Endothelial cell of umbilical vein (primary cell): ENCODE measurements around the gene RELL1. TPM values are rescaled to one million over a fixed set of nuclear protein-coding genes. Genes with fewer than 3 reads are reported as not detected.

ENCODE experiments used
- BruUV-seq: library from RNA; stranded (reverse); fragments of 400-500 nt; replicated peaks from 2 replicates; lab custom pipeline; 2021; lab: Mats Ljungman, UMichigan
- CTCF ChIA-PET: fragments of 300-600, 350-600 bp; sonication (Branson Sonifier 250); formaldehyde crosslinking; loops from one replicate; lab custom pipeline; 2021; ENCODE audit warnings: antibody characterized with exemption, inconsistent platforms; lab: Charles Lee
- POLR2A ChIA-PET: fragments of 300-600, 350-600 bp; sonication (Branson Sonifier 250); formaldehyde crosslinking; loops from one replicate; lab custom pipeline; 2021; ENCODE audit warnings: antibody characterized with exemption, inconsistent platforms; lab: Charles Lee
- DNase-seq: peaks from one replicate; pipeline ENCODE4 v3.0.0-alpha.2; 2011; ENCODE audit warnings: low read depth, low spot score
- FAIRE-seq: peaks from 2 replicates; lab custom pipeline; 2011; peaks lifted over from hg19 to GRCh38; lab: Jason Lieb, UNC
- H2AFZ ChIP-seq: 2 replicates; pipeline ENCODE4 v1.6.0; 2012; ENCODE audit warnings: low read depth, low read length, control low read depth, inconsistent platforms
- H3K27ac ChIP-seq: 2 replicates; pipeline ENCODE4 v1.5.1; 2011; ENCODE audit warnings: low read depth, mild to moderate bottlenecking, control low read depth, low read length, moderate library complexity; ENCODE audit not compliant: insufficient read depth
- H3K27me3 ChIP-seq, 2 experiments: 2 replicates each; pipeline versions ENCODE4 v1.6.0 to v1.6.1; 2011; ENCODE audit warnings: low read length in 2 of 2, mixed read lengths in 1 of 2; ENCODE audit not compliant: control insufficient read depth in 2 of 2, insufficient read depth in 2 of 2
- H3K36me3 ChIP-seq, 2 experiments: 2 replicates in 1 of 2; 3 replicates in 1 of 2; pipeline ENCODE4 v1.5.1; 2011; ENCODE audit warnings: low read length in 2 of 2, mild to moderate bottlenecking in 1 of 2, moderate library complexity in 1 of 2; ENCODE audit not compliant: control insufficient read depth in 2 of 2, insufficient read depth in 2 of 2; ENCODE audit errors: extremely low read depth in 1 of 2
- H3K4me1 ChIP-seq: 3 replicates; pipeline ENCODE4 v1.5.1; 2011; ENCODE audit warnings: mild to moderate bottlenecking, low read length; ENCODE audit not compliant: control insufficient read depth, insufficient read depth; ENCODE audit errors: extremely low read depth
- H3K4me2 ChIP-seq: 2 replicates; pipeline ENCODE4 v1.6.1; 2011; ENCODE audit warnings: low read length, control low read depth, mixed read lengths; ENCODE audit not compliant: insufficient read depth
- H3K4me3 ChIP-seq, 3 experiments: fragments of 200-600 bp in 1 of 3; sonication (generic), shearing (Covaris generic) in 1 of 3; replicated peaks in 1 of 3; 2 replicates each; pipeline ENCODE4 v1.5.1; 2011 to 2016; ENCODE audit warnings: control low read depth in 3 of 3, low read length in 3 of 3, mild to moderate bottlenecking in 2 of 3, inconsistent platforms in 1 of 3, low read depth in 1 of 3, moderate library complexity in 1 of 3; ENCODE audit not compliant: insufficient read depth in 1 of 3
- H3K79me2 ChIP-seq: 2 replicates; pipeline ENCODE4 v1.6.0; 2012; ENCODE audit warnings: low read length, inconsistent platforms; ENCODE audit not compliant: control insufficient read depth, insufficient read depth
- H3K9ac ChIP-seq: replicated peaks from 2 replicates; pipeline ENCODE3; 2011; ENCODE audit warnings: low read length, control low read depth; ENCODE audit not compliant: insufficient read depth; ENCODE audit errors: extremely low read depth
- H3K9me1 ChIP-seq: replicated peaks from 3 replicates; pipeline ENCODE4 v1.6.0; 2011; ENCODE audit warnings: mild to moderate bottlenecking, low read length; ENCODE audit not compliant: control insufficient read depth, insufficient read depth; ENCODE audit errors: extremely low read depth
- H3K9me3 ChIP-seq: replicated peaks from 2 replicates; pipeline ENCODE4 v1.5.1; 2012; ENCODE audit warnings: low read length, inconsistent platforms; ENCODE audit not compliant: control insufficient read depth, insufficient read depth
- H4K20me1 ChIP-seq: replicated peaks from 2 replicates; pipeline ENCODE3; 2011; ENCODE audit warnings: mild to moderate bottlenecking, low read length; ENCODE audit not compliant: control insufficient read depth, insufficient read depth; ENCODE audit errors: extremely low read depth
- CTCF ChIP-seq, 2 donors: IDR thresholded peaks; 1 replicate in 1 of 2; 2 replicates in 1 of 2; pipeline ENCODE4 v1.5.1; 2011; ENCODE audit warnings: low read length in 2 of 2, mild to moderate bottlenecking in 2 of 2, moderate library complexity in 2 of 2, control low read depth in 1 of 2, inconsistent platforms in 1 of 2, low read depth in 1 of 2; ENCODE audit not compliant: insufficient read depth in 1 of 2; ENCODE audit errors: extremely low read depth in 1 of 2
- EZH2 ChIP-seq: IDR thresholded peaks from 2 replicates; pipeline ENCODE4 v1.6.1; 2012; ENCODE audit warnings: borderline replicate concordance, low read depth, mild to moderate bottlenecking, moderate library complexity, low read length, inconsistent platforms; ENCODE audit not compliant: severe bottlenecking
- FOS ChIP-seq: IDR thresholded peaks from 2 replicates; pipeline ENCODE4 v1.6.1; 2011; ENCODE audit warnings: mild to moderate bottlenecking, low read length, moderate library complexity, borderline replicate concordance; ENCODE audit not compliant: insufficient read depth
- GATA2 ChIP-seq: IDR thresholded peaks from 2 replicates; pipeline ENCODE4 v1.7.0; 2011; ENCODE audit warnings: low read depth, mild to moderate bottlenecking, moderate library complexity, mixed read lengths, low read length; ENCODE audit not compliant: insufficient read length, insufficient read depth
- JUN ChIP-seq: IDR thresholded peaks from 2 replicates; pipeline ENCODE4 v1.6.1; 2011; ENCODE audit warnings: borderline replicate concordance, low read depth; ENCODE audit not compliant: insufficient read length, insufficient read depth
- MYC ChIP-seq: IDR thresholded peaks from one replicate; pipeline ENCODE4 v1.6.1; 2011; ENCODE audit warnings: mild to moderate bottlenecking, low read depth, low read length
- POLR2A ChIP-seq: IDR thresholded peaks from 2 replicates; pipeline ENCODE4 v1.6.1; 2012; ENCODE audit warnings: low read depth, mild to moderate bottlenecking, control low read depth, low read length
- POLR2AphosphoS5 ChIP-seq: IDR thresholded peaks from 2 replicates; pipeline ENCODE4 v1.6.1; 2012; ENCODE audit warnings: low read depth, mild to moderate bottlenecking, control low read depth, low read length, moderate library complexity; ENCODE audit not compliant: insufficient read depth
- dilution Hi-C: fragments of 300-500 bp; cut with MboI; formaldehyde crosslinking; loops from one replicate; pipeline ENCODE4 v1.15.0; 2019; ENCODE audit warnings: low sequenced_read_pairs; ENCODE audit not compliant: extremely low pct_ligation_motif_present
- intact Hi-C: fragments of 100-400 bp; cut with micrococcal nuclease; formaldehyde crosslinking; loops from one replicate; pipeline ENCODE4 v1.10.0; 2022
- polyA plus RNA-seq, 4 experiments: library from polyadenylated mRNA; depleted of rRNA in 3 of 4; stranded (reverse) in 3 of 4; unstranded in 1 of 4; fragments of >200 nt; gene quantifications; 2 replicates each; pipeline versions ENCODE4 v1.2.1 to v1.2.3, GENCODE V29; 2011 to 2012; ENCODE audit warnings: missing spikeins in 1 of 4
- total RNA-seq: library from RNA; stranded (reverse); gene quantifications from 2 replicates; pipeline ENCODE4 v1.2.3, GENCODE V29; 2021
- TF ChIP-seq, protein P1 (sequence below): IDR thresholded peaks from 2 replicates; pipeline ENCODE4 v1.6.1; 2011; ENCODE audit not compliant: insufficient read depth, insufficient read length

Gene RELL1
- total and polyA plus RNA-seq, 2 donors (not counting 3 experiments of a cell fraction or from before 2014, with no cell fraction given), result 20.8 to 91.7 TPM

GRCh38 chr4:37584493-37585060 is 101.6 kb downstream of the RELL1 start:
- Histone ChIP-seq H3K79me2 (no peaks in the 10 kb centered on the region), H3K9ac (no peak overlapping the region), H3K4me2 (no peak overlapping the region), H3K9me3 (no peaks in the 10 kb centered on the region), H3K4me1 (no peaks in the 10 kb centered on the region), H3K36me3 (no peaks in the 10 kb centered on the region), H3K9me1 (no peaks in the 10 kb centered on the region), H3K27ac (no peak overlapping the region), H3K27me3 (no peaks in the 10 kb centered on the region), H3K4me3 (no peak overlapping the region), H4K20me1 (no peaks in the 10 kb centered on the region), H2AFZ (no peak overlapping the region)
- intact Hi-C loops (no loop called here), dilution Hi-C loops (no loop called here)
- DNase-seq (no peak), FAIRE-seq (no peak)
- no TSS peak for BruUV-seq
- TF ChIP-seq FOS, result no peak
- no peak for TF ChIP-seq JUN
- TF ChIP-seq, protein P1, sequence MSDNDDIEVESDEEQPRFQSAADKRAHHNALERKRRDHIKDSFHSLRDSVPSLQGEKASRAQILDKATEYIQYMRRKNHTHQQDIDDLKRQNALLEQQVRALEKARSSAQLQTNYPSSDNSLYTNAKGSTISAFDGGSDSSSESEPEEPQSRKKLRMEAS, result no peak
- TF ChIP-seq POLR2AphosphoS5, result no peak
- TF ChIP-seq EZH2, result no peak
- no peak for TF ChIP-seq POLR2A
- TF ChIP-seq GATA2, result no peak
- no peak for TF ChIP-seq MYC
- no peak for TF ChIP-seq CTCF (IDR thresholded peaks at IDR 0.05; ENCODE audit: extremely low read depth in 1 of 2, insufficient read depth in 1 of 2, low read depth in 1 of 2, low read length in 2 of 2)
- ChIA-PET POLR2A (no interaction called here), CTCF (no interaction called here)
